Effector CD8-positive, alpha-beta T cell (primary cell): Measurements from ENCODE around the gene SLC34A1.
"Not testable (repeated sequence)": the region's sequence is repeated elsewhere in the genome, so short reads cannot be mapped to it uniquely, and the experiment has no call there.

ENCODE experiments used
- DNase-seq: peaks from one replicate; lab custom pipeline; 2025; lab: John Stamatoyannopoulos, UW

Gene SLC34A1

DNA sequence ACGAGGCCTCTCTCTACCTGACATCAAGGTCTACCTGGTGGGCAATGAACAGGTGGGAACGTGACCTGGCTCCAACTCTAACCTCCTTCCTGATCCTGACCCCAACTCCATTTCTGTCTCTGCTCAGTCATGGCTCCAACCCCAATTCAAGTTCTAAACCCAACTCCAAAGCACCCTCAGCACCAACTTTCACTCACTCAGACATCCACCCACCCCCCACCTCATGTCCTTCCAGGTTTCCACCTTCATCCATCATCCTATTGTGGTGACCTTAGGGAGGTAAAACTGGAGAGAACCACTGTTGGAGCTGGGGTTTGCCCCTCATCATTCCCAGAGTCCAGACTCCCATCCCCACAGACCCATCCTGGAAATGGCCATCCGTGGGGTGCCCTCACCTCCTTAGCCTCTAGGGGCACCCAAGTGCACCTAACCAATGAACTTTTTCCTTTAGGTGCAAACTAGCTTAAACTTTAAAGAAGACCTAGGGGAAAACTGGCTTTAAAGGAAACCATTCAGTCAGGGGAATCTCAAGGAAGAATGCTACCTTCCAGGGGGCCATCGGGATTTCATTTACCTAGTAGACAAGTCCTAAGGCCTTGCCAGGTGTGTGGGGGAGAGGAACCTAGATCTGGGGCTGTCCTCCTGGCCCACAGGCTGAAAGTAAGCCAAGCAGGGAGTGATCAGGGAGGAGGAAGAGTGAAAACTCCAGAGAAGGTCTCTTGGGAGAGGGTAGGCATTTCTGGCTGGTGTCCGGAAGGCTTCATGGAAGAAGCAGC, 15.2 kb upstream of the SLC34A1 start:
- no peak for DNase-seq

DNA sequence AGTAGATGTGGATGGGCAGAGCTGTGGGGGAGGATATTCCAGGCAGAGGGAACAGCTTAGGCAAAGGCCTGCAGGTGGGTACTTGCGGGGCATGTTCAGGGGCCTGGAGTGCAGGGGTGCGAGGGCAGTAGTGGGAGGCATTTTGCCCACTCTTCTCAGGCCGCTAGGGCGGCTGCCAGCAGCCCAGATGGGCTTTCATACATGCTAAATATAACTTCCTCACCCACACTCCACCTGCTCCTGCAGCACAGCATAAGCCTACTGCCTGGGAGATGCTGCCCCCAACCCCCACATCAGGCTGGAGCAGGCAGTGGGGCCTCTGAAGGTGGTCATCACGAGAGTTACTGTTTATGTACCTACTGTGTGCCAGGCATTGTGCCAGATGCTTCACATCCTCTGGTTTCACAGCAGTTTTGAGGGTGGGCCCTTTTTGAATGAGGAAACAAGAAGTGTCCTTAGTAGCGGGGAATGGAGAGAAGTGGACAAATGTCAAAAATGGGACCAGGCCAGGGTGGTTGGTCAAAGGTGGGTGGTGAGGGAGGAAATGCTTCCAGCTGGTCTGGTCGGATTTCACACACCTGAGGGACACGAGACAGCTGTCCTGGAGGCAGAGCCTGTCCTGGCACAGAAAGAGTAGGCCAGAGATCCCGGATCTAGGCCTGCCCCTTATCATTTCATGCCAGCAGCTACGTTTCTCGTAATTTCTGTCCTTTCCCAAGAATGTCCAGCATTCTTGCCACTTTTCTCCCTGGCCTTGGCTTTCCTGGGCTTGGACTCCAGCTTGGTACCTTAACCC, 14.4 kb upstream of the SLC34A1 start:
- no peak for DNase-seq

DNA sequence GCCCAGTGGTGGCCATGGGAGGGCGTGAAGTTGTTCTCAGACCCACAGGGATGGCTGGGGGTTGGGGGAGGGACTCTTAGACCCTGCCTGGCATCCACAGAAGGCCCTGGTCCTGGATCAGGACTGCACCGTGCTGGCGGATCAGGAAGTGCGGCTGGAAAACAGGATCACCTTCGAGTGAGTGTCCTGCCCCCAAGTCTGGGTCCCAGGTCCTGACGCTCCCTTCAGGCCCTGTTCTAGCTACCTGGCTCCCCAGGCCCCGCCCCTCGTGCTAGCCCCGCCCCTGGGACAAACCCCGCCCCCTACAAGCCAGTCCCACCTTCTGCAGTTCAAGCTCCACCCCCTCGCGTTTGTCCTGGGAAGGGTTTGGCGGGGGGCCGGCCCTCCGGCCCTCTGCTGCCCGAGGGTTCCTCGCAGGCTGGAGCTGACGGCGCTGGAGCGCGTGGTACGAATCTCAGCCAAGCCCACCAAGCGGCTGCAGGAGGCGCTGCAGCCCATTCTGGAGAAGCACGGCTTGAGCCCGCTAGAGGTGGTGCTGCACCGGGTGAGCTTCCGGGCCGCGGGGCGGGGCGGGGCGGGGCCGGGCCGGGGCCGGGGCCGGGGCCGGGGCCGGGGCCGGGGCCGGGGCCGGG, 13.6 kb upstream of the SLC34A1 start:
- DNase-seq = peak; percentile 41

DNA sequence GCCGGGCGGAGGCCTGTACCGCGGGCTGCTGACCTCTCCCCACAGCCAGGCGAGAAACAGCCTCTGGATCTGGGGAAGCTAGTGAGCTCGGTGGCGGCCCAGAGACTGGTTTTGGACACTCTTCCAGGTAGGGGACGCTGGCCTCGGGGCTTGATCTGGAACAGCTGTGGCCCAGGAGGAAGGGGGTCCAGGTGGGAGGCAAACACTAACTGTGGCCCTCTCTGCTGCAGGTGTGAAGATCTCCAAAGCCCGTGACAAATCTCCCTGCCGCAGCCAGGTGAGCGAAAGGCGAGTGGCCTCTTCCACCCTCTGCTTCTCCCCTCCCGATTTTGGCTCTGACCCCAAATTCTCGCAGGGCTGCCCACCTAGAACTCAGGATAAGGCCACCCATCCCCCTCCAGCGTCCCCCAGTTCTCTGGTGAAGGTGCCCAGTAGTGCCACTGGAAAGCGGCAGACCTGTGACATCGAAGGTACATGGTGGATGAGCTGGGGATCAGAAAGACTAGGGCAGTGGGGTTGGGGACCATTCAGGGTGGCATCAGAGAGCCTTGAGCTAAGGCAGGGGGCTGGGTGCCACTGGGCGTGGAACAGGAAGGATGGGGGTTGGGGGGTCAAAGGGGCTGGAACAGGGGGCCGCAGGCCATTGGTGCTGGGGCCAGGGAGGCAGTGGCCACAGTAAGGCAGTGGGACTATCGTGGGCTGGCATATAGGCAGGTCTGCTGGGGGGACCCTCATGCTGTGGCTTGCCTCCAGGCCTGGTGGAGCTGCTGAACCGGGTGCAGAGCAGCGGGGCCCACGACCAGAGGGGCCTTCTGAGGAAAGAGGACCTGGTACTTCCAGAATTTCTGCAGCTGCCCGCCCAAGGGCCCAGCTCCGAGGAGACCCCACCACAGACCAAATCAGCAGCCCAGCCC, 12.9 kb upstream of the SLC34A1 start:
- DNase-seq = no peak

DNA sequence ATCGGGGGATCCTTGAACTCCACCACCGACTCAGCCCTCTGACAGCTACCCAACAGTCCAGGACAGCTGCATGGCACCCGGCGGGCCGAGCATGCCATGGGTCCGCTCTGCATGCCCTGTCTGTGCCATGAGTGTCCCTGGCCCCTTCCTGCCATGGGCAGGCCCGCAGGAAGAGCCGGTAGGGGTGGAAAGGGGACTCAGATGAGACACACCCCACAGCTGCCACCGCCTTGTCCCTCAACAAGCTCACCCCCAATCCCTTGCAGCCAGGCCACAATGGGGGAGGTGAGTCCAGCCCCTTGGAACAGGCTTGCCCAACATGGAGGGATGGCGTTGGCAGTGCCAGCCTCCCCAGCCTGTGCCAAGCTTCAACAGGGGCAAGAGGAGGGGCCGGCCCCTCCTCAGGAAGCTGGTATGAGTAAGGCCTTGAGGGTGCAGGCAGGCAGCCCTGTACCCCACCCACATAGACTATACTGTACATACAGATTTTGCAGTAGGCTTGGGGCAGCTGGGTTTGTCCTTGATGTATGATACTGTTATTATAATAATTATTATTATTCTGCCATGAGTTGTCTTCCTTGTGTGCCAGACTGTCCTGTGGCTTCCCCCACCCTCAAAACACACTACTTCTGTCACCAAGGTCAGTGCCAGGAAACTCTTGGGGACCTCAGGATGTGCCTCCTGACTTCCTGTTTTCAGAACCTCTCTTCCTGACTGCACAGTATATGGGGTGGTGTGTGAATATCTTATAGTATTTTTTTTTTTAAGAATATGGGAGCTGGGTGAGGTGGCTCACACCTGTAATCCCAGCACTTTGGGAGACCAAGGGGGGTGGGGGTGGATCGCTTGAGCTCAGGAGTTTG, 12.0 kb upstream of the SLC34A1 start:
- DNase-seq = no peak

DNA sequence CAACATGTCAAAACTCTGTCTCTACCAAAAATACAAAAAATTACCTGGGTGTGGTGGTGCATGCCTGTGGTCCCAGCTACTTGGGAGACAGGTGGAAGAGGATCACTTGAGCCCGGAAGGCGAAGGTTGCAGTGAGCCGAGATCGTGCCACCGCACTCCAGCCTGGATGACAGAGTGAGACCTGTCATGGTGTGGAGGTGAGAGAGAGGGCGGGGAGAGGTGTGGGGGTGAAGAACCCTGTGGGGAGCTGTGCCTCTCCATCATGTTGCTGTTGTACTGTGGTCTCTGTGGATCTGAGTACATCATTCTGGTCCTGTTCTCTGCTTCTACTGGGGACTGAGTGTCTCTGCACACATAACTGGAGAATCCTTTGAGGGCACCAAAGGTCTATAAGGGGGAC, 11.3 kb upstream of the SLC34A1 start:
- DNase-seq = no peak

DNA sequence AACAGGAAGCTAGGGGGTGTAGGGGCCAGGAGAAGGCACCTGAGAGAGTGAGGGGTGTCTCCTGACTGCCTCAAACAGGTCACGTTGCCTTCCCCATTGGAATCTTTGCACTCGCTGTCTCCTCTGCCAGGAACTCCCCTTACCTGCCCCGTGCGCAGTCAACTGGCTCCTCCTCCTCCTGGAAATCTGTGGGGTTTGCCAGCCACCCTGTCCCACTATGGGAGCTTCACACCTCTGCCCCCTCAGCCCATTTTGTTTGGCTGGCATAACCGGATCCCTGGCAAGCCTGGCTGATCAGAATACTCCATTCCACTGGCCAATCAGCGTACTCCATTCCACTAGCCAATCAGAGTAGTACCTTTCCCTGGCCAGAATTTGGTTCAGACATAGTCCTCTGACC, 10.4 kb upstream of the SLC34A1 start:
- DNase-seq = no peak

DNA sequence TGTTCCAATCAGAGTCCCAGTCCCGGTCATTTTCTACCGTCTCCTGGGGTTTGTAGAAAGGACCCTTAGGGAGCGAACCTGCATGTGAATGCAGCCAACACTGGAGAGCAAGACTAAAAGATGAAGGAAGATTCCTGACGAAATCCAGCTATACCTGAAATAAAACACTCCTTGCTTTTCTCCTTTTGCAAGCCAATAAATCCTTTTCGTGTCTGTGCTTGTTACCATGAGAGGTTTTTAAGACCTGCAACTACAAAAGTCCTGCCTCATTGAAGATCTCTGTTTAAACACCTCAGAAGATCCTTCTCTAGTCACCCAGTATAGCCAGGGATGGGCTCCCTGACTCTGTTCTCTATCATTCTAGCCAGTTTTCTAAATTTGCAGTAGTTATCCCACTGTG, 10.0 kb upstream of the SLC34A1 start:
- DNase-seq = no peak

DNA sequence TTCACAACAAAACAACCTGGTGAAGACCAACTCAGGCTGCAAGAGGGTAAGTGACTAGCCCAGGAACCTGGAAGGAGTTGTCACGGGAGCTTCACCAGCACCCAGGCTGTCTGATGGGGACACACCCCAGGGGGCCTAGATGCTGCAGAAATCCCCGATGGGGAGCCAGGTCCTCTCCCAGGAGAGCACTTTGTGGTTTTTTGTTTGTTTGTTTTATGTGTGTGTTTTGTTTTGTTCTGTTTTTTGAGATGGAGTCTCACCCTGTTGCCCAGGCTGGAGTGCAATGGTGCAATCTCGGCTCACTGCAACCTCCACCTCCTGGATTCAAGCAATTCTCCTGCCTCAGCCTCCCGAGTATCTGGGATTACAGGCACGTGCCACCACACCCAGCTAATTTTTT, 8.7 kb upstream of the SLC34A1 start:
- not testable (repeated sequence) for DNase-seq

DNA sequence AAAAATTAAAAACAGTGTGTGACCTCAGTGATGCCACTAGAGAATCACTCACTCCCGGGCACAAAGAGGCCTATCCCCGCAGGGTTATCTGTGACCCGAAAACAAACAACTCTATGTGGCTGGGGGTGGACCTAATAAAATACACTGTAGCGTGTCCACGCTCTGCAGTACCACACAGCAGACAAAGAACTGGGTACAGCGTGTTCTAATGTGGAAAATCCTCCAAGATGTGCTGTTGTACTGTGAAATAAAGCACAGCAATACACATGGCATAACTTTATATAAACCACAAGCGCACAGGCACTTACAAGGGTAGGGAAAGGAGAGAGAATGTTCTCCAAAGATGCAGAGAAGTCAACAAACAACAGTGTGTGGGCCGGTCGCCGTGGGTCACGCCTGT, 8.1 kb upstream of the SLC34A1 start:
- DNase-seq = no peak

DNA sequence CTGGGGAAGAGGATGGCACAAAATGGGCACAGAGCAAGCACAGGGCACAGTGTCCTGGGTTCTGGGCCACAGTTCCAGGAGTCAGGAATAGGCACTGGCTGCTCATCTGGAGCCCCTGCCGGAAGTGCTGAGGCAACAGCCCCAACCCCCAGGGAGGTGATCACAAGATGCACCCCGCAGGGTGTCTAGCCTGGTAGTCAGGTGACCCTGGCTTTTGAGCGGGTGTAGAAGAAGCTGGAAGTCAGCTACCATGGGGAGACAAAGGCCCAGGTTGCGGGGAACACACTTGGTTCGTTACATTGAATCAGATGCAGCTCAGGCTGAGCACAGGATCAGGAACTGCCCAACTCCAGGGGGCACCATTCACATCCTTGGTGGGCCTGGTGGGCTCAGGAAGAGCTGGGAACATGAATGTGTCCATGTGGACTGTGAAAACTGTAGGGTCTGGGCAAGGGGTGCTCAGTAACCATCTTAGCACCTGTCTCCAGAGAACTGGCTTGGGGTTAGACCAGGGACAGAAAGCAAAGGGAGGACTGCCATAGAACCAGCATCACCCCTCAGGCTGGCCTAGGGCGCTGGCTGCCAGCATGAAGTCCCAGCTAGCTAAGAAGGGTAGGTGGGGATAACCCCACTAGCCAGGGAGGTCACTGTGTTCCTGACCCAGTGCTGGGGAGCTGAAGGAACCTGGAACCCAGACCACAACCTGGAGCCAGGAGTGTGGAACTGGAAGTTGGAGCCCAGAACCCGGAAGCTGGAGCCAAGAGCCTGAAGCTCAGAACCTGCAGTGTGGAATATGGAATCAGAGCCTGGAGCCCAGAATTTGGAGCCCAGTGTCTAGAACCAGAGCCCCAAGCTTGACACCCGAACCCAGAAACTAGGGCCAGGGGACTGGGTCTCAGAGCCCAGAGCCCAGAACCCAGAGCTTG, 6.1 kb upstream of the SLC34A1 start:
- no peak for DNase-seq

DNA sequence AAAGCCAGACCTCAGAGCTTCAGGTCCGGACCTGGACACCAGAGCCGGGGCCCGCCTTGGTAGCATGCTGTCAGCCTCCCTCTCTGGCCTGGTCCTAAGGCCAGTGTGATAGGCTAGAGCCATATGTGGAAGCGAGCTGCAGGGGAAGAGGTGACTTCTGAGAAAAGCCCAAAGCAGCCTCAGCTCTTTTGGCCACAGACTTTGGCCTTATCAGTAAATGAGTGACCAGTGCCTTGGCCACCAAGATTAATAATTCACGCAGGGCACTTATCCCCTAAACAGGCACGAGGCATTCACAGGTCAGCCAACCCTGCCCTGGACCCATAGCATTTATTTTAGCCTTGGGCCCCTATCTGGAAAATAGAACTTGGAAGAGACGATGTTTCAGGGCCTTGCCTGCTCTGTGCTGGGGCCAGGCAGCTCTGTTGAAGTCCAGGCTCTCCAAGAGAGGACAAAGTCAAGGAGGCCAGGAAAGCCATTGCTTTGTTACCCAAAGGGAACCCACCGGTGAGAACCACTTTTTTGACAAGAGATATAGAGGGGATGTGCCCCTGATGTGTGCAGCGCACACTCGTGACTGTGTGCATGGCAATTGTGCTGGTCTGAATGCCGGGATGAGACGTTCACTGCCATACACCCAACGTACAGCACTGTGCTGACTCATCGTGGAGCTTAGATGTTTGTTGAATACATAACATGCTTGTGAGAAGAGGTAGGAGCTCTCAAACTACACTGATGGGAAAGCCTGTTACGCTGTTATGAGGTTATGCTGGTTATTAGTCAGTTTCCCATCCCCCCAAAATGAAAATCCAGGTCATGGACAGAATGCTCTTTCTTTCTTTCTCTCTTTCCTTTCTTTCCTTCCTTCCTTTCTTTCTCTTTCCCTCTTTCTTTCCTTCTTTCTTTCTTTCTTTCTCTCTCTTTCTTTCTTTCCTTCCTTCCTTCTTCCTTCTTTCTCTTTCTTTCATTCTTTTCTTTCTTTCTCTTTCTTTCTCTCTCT, 5.0 kb upstream of the SLC34A1 start:
- no peak for DNase-seq

DNA sequence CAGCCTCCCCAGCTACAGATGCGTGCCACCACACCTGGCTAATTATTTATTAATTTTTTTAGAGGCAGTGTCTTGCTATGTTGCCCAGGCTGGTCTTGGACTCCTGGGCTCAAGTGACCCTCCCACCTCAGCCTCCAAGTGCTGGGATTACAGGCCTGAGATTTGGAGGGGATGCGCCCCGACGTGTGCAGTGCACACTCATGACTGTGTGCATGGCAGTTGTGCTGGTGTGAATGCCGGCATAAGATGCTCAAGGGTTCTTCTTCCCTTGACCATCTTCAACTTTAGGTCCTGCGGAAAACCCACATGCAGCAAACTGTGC, 3.5 kb upstream of the SLC34A1 start:
- no peak for DNase-seq

DNA sequence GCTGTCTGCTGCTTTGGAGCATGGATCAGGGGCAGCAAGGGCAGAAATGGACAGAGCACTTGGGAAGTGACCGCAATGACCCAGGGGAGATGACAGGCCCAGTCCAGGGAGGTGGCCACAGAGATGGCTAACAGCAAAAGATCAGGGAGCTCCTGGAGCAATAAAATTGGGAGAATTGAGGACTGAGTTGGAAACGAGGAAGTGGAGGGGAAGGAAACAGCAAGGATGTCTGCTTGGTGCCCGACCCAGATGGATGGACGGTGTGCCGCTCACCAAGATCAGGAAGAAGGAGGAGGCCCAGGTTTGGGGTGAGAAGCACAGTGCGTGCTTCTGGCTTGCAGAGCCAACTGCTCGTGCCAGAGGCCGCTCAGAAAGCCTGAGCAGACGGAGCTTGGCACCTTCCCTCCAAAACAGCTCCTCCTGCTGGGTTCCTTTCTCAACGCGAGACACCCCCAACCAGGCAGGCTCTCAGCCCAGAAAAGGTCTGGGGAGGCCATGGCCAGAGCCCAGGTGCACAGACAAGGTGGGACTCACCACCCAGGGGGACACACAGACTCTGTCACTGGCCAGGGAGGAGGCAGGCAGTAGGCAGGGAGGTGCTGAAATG, 1.7 kb upstream of the SLC34A1 start:
- no peak for DNase-seq

DNA sequence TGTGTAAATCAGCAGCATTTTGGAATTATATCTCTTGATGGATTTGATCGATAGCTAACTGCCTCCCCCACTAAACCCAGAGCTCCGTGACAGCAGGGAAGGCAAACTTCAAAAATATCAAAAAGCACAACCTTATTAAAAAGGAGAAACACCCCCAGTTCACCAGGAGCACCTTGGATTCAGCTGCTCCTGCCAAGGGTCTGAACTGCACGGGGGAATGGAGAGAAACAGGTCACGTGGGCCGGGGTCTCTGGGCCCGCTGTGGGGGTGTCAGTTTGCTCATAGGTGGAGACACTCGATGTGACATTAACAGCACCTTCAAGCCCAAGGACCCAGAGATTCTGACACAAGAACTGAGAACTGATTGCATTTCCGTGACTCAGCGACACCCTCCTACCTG, 1.1 kb upstream of the SLC34A1 start:
- no peak for DNase-seq

DNA sequence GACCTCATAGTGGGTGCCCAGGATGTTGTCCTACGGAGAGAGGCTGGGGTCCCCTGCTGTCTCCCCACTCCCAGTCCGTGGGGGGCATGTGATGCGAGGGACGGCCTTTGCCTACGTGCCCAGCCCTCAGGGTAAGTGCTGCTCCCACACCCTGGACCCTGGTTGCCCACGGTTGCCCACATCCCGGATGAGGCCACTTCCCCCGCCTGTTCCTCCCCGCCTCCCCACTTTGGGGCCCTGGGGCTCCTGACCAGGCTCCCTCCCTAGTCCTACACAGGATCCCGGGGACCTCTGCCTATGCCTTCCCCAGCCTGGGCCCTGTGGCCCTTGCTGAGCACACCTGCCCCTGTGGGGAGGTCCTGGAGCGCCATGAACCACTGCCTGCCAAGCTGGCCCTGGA, 1.5 kb downstream of the SLC34A1 start:
- no peak for DNase-seq

DNA sequence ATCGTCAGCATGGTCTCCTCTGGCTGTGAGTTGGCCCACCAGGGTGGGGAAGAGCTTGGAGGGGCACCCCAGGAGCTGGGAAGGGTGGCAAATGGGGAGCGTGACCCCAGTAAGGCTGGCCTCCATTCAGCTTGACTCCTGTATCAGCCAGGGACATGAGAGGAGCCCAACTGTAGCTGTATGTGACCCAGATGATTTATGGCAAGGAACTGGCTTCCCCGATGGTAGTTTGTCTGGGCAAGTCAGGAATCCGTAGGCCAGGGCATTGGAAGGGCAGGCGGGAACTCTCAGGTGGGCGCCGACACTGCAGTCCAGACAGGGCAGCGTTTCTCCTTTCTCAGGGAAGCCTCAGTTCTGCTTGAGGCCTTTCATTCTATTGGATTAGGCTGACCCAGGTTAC, 2.3 kb downstream of the SLC34A1 start:
- no peak for DNase-seq

DNA sequence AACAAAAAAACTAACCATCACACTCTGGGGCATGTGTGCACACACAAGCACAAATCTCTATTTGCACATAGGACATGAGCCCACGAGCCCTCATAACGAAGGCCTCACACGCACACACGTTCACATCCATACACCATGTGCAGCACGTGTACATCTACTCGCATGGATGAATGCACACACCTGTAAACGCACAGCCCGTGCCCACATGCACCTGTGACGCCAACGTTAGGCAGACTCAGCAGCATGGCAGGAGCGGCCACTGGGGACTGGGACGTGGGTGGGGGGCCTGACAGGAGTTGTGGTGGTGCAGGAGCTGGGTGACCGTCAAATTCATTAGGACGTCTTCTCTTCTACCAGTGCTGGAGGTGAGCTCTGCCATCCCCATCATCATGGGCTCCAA, 3.2 kb downstream of the SLC34A1 start:
- DNase-seq = no peak
